Esophagus muscularis mucosa (tissue), 4 donors: ENCODE results near the gene TRIM8.

Experiments
- EP300 ChIP-seq: sonication (generic); formaldehyde crosslinking; IDR thresholded peaks from one replicate; pipeline ENCODE4 v1.6.1; 2017; ENCODE audit warnings: antibody characterized with exemption
- POLR2A ChIP-seq: fragments of 450-650 bp; IDR thresholded peaks from one replicate; pipeline ENCODE4 v1.6.1; 2017; ENCODE audit warnings: antibody characterized with exemption, moderate library complexity, mild to moderate bottlenecking, low read depth
- POLR2AphosphoS5 ChIP-seq, 2 donors: sonication (generic); formaldehyde crosslinking; IDR thresholded peaks; one replicate each; pipeline ENCODE4 v1.6.1; 2017; ENCODE audit warnings: antibody characterized with exemption in 2 of 2
- TF ChIP-seq, protein P1 (sequence below), 3 experiments: fragments of 200-600 bp in 2 of 3; fragments of 450-650 bp in 1 of 3; sonication (generic) in 2 of 3; IDR thresholded peaks; one replicate each; pipeline ENCODE4 v1.5.1; 2017 to 2019; ENCODE audit warnings: antibody characterized with exemption in 3 of 3, mild to moderate bottlenecking in 2 of 3, moderate library complexity in 1 of 3

DNA sequence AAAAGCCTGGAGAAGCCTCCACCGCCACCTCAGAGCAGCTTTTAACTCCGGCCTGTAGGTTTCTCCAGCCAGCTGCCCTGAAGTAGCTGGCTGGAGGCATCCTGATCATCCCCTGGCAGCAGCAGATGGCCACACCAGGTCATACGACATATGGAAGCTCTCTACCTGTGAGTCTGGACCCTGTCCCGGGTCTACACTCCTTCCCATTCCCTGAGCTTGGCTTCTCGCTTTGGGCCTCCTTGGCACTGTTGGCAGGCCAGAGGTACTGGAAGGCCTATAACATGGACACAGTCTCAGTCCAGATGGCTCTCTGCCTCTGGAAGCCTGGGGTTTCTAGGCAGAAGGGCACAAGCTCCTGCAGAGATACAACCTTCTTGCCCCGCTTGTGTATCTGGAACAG lies 43.5 kb upstream of the TRIM8 start:
- TF ChIP-seq POLR2AphosphoS5 (IDR thresholded peaks at IDR 0.05) (no peak), EP300 (no peak), POLR2A (no peak)
- TF ChIP-seq, protein P1, sequence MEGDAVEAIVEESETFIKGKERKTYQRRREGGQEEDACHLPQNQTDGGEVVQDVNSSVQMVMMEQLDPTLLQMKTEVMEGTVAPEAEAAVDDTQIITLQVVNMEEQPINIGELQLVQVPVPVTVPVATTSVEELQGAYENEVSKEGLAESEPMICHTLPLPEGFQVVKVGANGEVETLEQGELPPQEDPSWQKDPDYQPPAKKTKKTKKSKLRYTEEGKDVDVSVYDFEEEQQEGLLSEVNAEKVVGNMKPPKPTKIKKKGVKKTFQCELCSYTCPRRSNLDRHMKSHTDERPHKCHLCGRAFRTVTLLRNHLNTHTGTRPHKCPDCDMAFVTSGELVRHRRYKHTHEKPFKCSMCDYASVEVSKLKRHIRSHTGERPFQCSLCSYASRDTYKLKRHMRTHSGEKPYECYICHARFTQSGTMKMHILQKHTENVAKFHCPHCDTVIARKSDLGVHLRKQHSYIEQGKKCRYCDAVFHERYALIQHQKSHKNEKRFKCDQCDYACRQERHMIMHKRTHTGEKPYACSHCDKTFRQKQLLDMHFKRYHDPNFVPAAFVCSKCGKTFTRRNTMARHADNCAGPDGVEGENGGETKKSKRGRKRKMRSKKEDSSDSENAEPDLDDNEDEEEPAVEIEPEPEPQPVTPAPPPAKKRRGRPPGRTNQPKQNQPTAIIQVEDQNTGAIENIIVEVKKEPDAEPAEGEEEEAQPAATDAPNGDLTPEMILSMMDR (IDR thresholded peaks at IDR 0.05), result no peak
